Gastroesophageal sphincter (tissue), 3 donors: ENCODE data around the gene LSM4.

Experiments used
- CTCF ChIP-seq, 4 experiments: fragments of 200-600 bp in 2 of 4; fragments of 450-650 bp in 2 of 4; sonication (generic) in 1 of 4; IDR thresholded peaks; one replicate each; pipeline ENCODE4 v1.5.1; 2017 to 2019; ENCODE audit warnings: antibody characterized with exemption in 4 of 4, mild to moderate bottlenecking in 2 of 4, moderate library complexity in 2 of 4
- EP300 ChIP-seq: sonication (generic); formaldehyde crosslinking; IDR thresholded peaks from one replicate; pipeline ENCODE4 v1.6.1; 2017; ENCODE audit warnings: antibody characterized with exemption, mild to moderate bottlenecking
- POLR2A ChIP-seq, 2 donors: fragments of 450-650 bp; IDR thresholded peaks; one replicate each; pipeline ENCODE4 v1.6.1; 2017; ENCODE audit warnings: antibody characterized with exemption in 2 of 2, mild to moderate bottlenecking in 2 of 2, moderate library complexity in 1 of 2
- POLR2AphosphoS5 ChIP-seq: sonication (generic); formaldehyde crosslinking; IDR thresholded peaks from one replicate; pipeline ENCODE4 v1.6.1; 2017; ENCODE audit warnings: antibody characterized with exemption

- TF ChIP-seq CTCF (IDR thresholded peaks at IDR 0.05) (peak in 2 of 4 experiments; percentile 27 to 30), POLR2A (IDR thresholded peaks at IDR 0.05) (peak; percentile 27 to 35), EP300 (no peak), POLR2AphosphoS5 (peak; percentile 87)
Measured at GRCh38 chr19:18282021-18282787, 40.7 kb downstream of the LSM4 start.
